ENCODE data around the gene PARS2.

GRCh38 chr1:54772951-54773350 is 8.6 kb upstream of the PARS2 start:
- no peak for TF ChIP-seq POLR2AphosphoS5 (IDR thresholded peaks at IDR 0.05; ENCODE audit: low read depth, low read length)
- TF ChIP-seq REST (IDR thresholded peaks at IDR 0.05; ENCODE audit: insufficient read depth in 1 of 2, low read depth in 2 of 2, low read length in 2 of 2): no peak
- TF ChIP-seq SIN3A (IDR thresholded peaks at IDR 0.05; ENCODE audit: borderline replicate concordance, insufficient read depth, low read length): no peak
- no peak for TF ChIP-seq TAF1 (IDR thresholded peaks at IDR 0.05; ENCODE audit: borderline replicate concordance, insufficient read depth, low read length)
- TF ChIP-seq FOXP2 (optimal IDR thresholded peaks at IDR 0.05; ENCODE audit: borderline replicate concordance, extremely low read depth, extremely low read length, insufficient read depth): no peak
